ENCODE measurements around the gene SYT9. TPM values are rescaled to one million over a fixed set of nuclear protein-coding genes. Genes with fewer than 3 reads are reported as not detected.

SYT9 gene
- total and polyA plus RNA-seq, 2 of the 8 experiments (the other 6 are each of a cell fraction or from before 2014, with no cell fraction given): 1.5 to 2.9 TPM

DNA sequence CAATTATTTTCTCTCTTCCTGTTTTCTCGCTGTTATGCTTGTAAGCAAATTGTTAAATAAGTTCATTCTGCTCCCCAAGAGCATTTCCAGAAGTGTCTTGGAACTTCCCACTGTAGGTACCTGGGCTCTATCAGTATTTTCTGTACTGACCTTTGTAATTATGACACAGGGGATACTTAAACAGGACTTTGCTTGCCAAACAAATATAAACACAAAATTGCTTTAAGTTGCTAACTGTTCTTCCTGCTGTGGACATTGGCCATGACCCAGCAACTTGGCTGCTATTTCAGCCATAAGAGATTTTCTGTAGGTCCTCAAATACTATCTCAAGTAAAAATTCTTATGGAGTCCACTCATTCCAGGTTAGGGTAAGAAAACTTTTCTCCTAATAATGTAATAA is 30.1 kb downstream of the SYT9 start:
- no peak for FAIRE-seq
- H2BK120ac ChIP-seq (replicated peaks; ENCODE audit: low read depth, low read length): no peak overlapping the region

More for the DNA sequence above, 30.1 kb downstream of the SYT9 start:
- no peak overlapping the region for H3K4me3 ChIP-seq (ENCODE audit: extremely low read depth in 1 of 4, insufficient read depth in 2 of 4, low read depth in 3 of 4, low read length in 4 of 4)
- H3K79me2 ChIP-seq (ENCODE audit: control insufficient read depth in 1 of 2, insufficient read depth in 2 of 2, low read length in 2 of 2): no peaks in the 10 kb centered on the region
- H3K18ac ChIP-seq (ENCODE audit: extremely low read depth, low read length): no peak overlapping the region
- H4K5ac ChIP-seq (ENCODE audit: insufficient read length, low read depth, low read length): no peak overlapping the region
- H3K27ac ChIP-seq (ENCODE audit: low read depth, low read length): no peak overlapping the region
- H4K91ac ChIP-seq (replicated peaks; ENCODE audit: insufficient read length, low read length): no peak overlapping the region
- no peak overlapping the region for H3K23ac ChIP-seq (ENCODE audit: insufficient read length)
- no peak overlapping the region for H3K56ac ChIP-seq (replicated peaks; ENCODE audit: insufficient read length, low read depth, low read length)
- no peaks in the 10 kb centered on the region for H3K79me1 ChIP-seq (ENCODE audit: low read depth, low read length)
- peaks cover 3 to 10% of the 10 kb centered on the region in 2 experiments; a peak in 2 of 4 replicates for H3K9me3 ChIP-seq (ENCODE audit: insufficient read depth in 2 of 2, low read depth in 1 of 2, low read length in 1 of 2)
- H3K4ac ChIP-seq (replicated peaks; ENCODE audit: insufficient read length, low read depth, low read length): no peak overlapping the region
- no peaks in the 10 kb centered on the region for H3K4me1 ChIP-seq (replicated peaks in 1 of 4; ENCODE audit: control insufficient read depth in 3 of 4, insufficient read depth in 4 of 4, low read length in 3 of 4)
- H2AFZ ChIP-seq (ENCODE audit: low read length): no peak overlapping the region
- POLR2A ChIA-PET (ENCODE audit: partially characterized antibody): no interaction called here
- WGBS, 2 experiments (ENCODE audit: extremely low coverage in 1 of 2, insufficient coverage in 1 of 2, insufficient read length in 1 of 2, insufficient replicate concordance in 2 of 2, low coverage in 1 of 2, low lambda C conversion rate in 2 of 2, missing lambda C conversion rate in 1 of 2): 92% methylated on average over 1 of the region's 1 CpG; no CpG with 5 or more reads in 1 of the 2 experiments
- H3K4me2 ChIP-seq (ENCODE audit: insufficient read depth in 1 of 2, low read depth in 2 of 2, low read length in 2 of 2): no peak overlapping the region
- TF ChIP-seq CBX5 (IDR thresholded peaks at IDR 0.05; ENCODE audit: low read depth, low read length): no peak
- no peak for TF ChIP-seq POLR2AphosphoS5 (IDR thresholded peaks at IDR 0.05; ENCODE audit: low read depth, low read length)
- no peak for TF ChIP-seq NANOG (IDR thresholded peaks at IDR 0.05; ENCODE audit: insufficient read depth, low read depth, low read length, poor library complexity, severe bottlenecking)
- H4K8ac ChIP-seq (ENCODE audit: extremely low read depth, insufficient read depth, low read length): no peak overlapping the region
- no peak overlapping the region for H2BK12ac ChIP-seq (ENCODE audit: low read depth, low read length)
- no peak overlapping the region for H2BK5ac ChIP-seq (ENCODE audit: low read depth, low read length)
- H2BK20ac ChIP-seq (ENCODE audit: low read length): no peak overlapping the region
- H3K36me3 ChIP-seq (ENCODE audit: control insufficient read depth in 2 of 4, insufficient read depth in 4 of 4, low read length in 3 of 4): no peaks in the 10 kb centered on the region
- no peak overlapping the region for H2AK5ac ChIP-seq (ENCODE audit: low read depth, low read length)
- H4K20me1 ChIP-seq (replicated peaks in 1 of 2; ENCODE audit: control insufficient read depth in 1 of 2, insufficient read depth in 2 of 2, low read length in 2 of 2): no peaks in the 10 kb centered on the region
- no peak overlapping the region for H2BK15ac ChIP-seq (ENCODE audit: low read length)
- H3K14ac ChIP-seq (ENCODE audit: insufficient read length): no peak overlapping the region
- no peaks in the 10 kb centered on the region for H3K27me3 ChIP-seq (replicated peaks in 1 of 4; ENCODE audit: control insufficient read depth in 3 of 4, extremely low read depth in 1 of 4, insufficient read depth in 3 of 4, low read length in 3 of 4)
- H3K9ac ChIP-seq (replicated peaks in 1 of 4; ENCODE audit: extremely low read depth in 1 of 4, low read depth in 3 of 4, low read length in 3 of 4): no peak overlapping the region
- CTCF ChIA-PET (ENCODE audit: partially characterized antibody): interaction anchor here (1.2 to 6.3 kb wide), 5 partner anchors 9 to 160 kb away, joined by 3 to 43 read pairs (median 5); no protein-coding TSS in a partner anchor
- no peak for DNase-seq (ENCODE audit: low read depth in 1 of 2, low spot score in 2 of 2)
- H3K23me2 ChIP-seq (ENCODE audit: low read depth, low read length): no peaks in the 10 kb centered on the region; the same call in 1 of the 2 replicates

Data from H1 (cell line).